ENCODE data around the gene MYT1. TPM values are rescaled to one million over a fixed set of nuclear protein-coding genes. Genes with fewer than 3 reads are reported as not detected.
A peak's percentile ranks its signal among the peaks of the same experiment; 100 is the strongest.

Gene MYT1
- total and polyA plus RNA-seq, 2 of the 13 experiments (the other 11 are each of a cell fraction or from before 2014, with no cell fraction given), result 0.58 to 2.5 TPM

DNA sequence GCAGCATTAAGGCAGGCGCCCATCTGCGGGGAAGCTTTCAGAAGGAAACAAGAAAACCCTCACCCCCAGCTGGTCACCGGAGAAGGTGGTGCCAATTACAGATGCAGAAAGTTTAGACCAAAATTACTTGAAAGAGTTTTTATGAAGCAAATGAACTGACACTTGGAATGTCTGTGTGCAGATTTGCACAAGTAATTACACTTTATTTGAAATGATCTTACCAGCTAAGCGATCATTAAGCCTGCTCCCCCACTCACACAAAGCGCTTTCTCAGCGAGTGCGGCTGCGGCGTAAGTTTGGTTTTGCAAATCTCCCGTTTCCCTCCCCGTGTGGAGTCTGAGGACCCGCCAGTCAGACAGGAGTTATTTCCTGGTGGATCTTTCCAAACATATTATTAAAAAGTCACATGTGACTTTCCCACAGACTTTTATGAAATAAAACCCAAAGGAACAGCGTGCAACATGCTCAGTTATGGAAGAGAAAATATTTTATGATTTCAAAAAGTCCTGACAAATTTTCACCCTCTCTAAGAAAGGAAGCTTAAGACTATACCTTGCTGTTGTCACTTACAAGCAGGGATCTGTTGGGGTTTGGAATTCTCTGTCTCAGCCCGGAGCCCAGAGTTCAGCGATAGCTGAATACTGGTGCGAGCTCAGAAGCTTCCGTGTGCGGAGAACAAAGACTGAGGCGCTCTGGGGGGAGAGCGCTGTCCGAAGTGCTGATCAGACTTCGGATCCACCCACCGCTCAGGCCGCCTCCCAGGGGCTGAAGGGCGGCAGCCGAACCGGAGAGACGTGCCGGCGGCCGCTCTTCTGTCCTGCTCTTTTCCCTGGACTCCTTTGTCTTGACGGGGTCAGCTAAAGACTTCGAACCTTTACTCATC, 2.7 kb upstream of the MYT1 start (continued):
- TF ChIP-seq, protein P1, sequence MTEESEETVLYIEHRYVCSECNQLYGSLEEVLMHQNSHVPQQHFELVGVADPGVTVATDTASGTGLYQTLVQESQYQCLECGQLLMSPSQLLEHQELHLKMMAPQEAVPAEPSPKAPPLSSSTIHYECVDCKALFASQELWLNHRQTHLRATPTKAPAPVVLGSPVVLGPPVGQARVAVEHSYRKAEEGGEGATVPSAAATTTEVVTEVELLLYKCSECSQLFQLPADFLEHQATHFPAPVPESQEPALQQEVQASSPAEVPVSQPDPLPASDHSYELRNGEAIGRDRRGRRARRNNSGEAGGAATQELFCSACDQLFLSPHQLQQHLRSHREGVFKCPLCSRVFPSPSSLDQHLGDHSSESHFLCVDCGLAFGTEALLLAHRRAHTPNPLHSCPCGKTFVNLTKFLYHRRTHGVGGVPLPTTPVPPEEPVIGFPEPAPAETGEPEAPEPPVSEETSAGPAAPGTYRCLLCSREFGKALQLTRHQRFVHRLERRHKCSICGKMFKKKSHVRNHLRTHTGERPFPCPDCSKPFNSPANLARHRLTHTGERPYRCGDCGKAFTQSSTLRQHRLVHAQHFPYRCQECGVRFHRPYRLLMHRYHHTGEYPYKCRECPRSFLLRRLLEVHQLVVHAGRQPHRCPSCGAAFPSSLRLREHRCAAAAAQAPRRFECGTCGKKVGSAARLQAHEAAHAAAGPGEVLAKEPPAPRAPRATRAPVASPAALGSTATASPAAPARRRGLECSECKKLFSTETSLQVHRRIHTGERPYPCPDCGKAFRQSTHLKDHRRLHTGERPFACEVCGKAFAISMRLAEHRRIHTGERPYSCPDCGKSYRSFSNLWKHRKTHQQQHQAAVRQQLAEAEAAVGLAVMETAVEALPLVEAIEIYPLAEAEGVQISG (CRISPR knock-in tag; IDR thresholded peaks at IDR 0.05), result peak; percentile 92
- TF ChIP-seq NCOA2 (CRISPR knock-in tag; IDR thresholded peaks at IDR 0.05), result peak; percentile 85
- TF ChIP-seq, protein P2, sequence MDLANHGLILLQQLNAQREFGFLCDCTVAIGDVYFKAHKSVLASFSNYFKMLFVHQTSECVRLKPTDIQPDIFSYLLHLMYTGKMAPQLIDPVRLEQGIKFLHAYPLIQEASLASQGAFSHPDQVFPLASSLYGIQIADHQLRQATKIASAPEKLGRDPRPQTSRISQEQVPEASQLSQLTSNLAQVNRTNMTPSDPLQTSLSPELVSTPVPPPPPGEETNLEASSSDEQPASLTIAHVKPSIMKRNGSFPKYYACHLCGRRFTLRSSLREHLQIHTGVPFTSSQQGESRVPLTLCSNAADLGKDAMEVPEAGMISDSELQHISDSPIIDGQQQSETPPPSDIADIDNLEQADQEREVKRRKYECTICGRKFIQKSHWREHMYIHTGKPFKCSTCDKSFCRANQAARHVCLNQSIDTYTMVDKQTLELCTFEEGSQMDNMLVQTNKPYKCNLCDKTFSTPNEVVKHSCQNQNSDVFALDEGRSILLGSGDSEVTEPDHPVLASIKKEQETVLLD (CRISPR knock-in tag; IDR thresholded peaks at IDR 0.05; ENCODE audit: low read depth), result peak; percentile 72; the same call in 1 of the 2 replicates
- peak; percentile 82 for TF ChIP-seq ZNF737 (CRISPR knock-in tag; IDR thresholded peaks at IDR 0.05; ENCODE audit: borderline replicate concordance)
- TF ChIP-seq SMYD3 (CRISPR knock-in tag; IDR thresholded peaks at IDR 0.05), result 0 out of 2 replicates have a peak, but pooled peaks have one; percentile 74
- TF ChIP-seq ZNF883 (CRISPR knock-in tag; IDR thresholded peaks at IDR 0.05; ENCODE audit: not compliant biosample characterization), result peak; percentile 99
- TF ChIP-seq ZNF3 (CRISPR knock-in tag; IDR thresholded peaks at IDR 0.05), result 0 out of 2 replicates have a peak, but pooled peaks have one; percentile 77
- TF ChIP-seq, protein P3, sequence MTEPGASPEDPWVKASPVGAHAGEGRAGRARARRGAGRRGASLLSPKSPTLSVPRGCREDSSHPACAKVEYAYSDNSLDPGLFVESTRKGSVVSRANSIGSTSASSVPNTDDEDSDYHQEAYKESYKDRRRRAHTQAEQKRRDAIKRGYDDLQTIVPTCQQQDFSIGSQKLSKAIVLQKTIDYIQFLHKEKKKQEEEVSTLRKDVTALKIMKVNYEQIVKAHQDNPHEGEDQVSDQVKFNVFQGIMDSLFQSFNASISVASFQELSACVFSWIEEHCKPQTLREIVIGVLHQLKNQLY (CRISPR knock-in tag; IDR thresholded peaks at IDR 0.05), result peak; percentile 64; the same call in 1 of the 2 replicates
- TF ChIP-seq ZNF607 (CRISPR knock-in tag; IDR thresholded peaks at IDR 0.05; ENCODE audit: borderline replicate concordance), result peak; percentile 99
- TF ChIP-seq, protein P4, sequence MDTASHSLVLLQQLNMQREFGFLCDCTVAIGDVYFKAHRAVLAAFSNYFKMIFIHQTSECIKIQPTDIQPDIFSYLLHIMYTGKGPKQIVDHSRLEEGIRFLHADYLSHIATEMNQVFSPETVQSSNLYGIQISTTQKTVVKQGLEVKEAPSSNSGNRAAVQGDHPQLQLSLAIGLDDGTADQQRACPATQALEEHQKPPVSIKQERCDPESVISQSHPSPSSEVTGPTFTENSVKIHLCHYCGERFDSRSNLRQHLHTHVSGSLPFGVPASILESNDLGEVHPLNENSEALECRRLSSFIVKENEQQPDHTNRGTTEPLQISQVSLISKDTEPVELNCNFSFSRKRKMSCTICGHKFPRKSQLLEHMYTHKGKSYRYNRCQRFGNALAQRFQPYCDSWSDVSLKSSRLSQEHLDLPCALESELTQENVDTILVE (CRISPR knock-in tag; IDR thresholded peaks at IDR 0.05), result peak; percentile 98
- TF ChIP-seq DNMT1 (CRISPR knock-in tag; IDR thresholded peaks at IDR 0.05), result no peak; the same call in 1 of the 2 replicates
- TF ChIP-seq, protein P5, sequence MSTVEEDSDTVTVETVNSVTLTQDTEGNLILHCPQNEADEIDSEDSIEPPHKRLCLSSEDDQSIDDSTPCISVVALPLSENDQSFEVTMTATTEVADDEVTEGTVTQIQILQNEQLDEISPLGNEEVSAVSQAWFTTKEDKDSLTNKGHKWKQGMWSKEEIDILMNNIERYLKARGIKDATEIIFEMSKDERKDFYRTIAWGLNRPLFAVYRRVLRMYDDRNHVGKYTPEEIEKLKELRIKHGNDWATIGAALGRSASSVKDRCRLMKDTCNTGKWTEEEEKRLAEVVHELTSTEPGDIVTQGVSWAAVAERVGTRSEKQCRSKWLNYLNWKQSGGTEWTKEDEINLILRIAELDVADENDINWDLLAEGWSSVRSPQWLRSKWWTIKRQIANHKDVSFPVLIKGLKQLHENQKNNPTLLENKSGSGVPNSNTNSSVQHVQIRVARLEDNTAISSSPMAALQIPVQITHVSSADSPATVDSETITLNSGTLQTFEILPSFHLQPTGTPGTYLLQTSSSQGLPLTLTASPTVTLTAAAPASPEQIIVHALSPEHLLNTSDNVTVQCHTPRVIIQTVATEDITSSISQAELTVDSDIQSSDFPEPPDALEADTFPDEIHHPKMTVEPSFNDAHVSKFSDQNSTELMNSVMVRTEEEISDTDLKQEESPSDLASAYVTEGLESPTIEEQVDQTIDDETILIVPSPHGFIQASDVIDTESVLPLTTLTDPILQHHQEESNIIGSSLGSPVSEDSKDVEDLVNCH (CRISPR knock-in tag; IDR thresholded peaks at IDR 0.05), result no peak
- no peak for TF ChIP-seq KDM5A (IDR thresholded peaks at IDR 0.05; ENCODE audit: borderline replicate concordance, low read length)
- no peak for TF ChIP-seq JUND (CRISPR knock-in tag; IDR thresholded peaks at IDR 0.05)
- TF ChIP-seq TAF1 (CRISPR knock-in tag; IDR thresholded peaks at IDR 0.05), result peak; percentile 52; the same call in 1 of the 2 replicates
- TF ChIP-seq, protein P6, sequence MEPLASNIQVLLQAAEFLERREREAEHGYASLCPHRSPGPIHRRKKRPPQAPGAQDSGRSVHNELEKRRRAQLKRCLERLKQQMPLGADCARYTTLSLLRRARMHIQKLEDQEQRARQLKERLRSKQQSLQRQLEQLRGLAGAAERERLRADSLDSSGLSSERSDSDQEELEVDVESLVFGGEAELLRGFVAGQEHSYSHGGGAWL (CRISPR knock-in tag; IDR thresholded peaks at IDR 0.05), result peak; percentile 99

Measured in HepG2 (cell line).